ENCODE data around the gene OVCH1. TPM values are rescaled to one million over a fixed set of nuclear protein-coding genes. Genes with fewer than 3 reads are reported as not detected.
A peak's percentile ranks its signal among the peaks of the same experiment; 100 is the strongest.

OVCH1 gene
- total RNA-seq, 4 donors from 2014 or later = 0.22 to 3.0 (median 0.28) TPM

GRCh38 chr12:29505122-29505521 is 7.6 kb upstream of the OVCH1 start:
- no peak for TF ChIP-seq CTCF (IDR thresholded peaks at IDR 0.05)
- no peak for TF ChIP-seq POLR2A (IDR thresholded peaks at IDR 0.05)

GRCh38 chr12:29503283-29503682 is 5.8 kb upstream of the OVCH1 start:
- H3K27me3 ChIP-seq = no peaks in the 10 kb centered on the region
- H3K27ac ChIP-seq = no peak overlapping the region
- no peak overlapping the region for H3K4me3 ChIP-seq (replicated peaks in 1 of 3)
- H3K9me3 ChIP-seq = no peaks in the 10 kb centered on the region
- intact Hi-C loops (cut with DNase I) = no loop called here
- DNase-seq = no peak
- H3K36me3 ChIP-seq = no peaks in the 10 kb centered on the region
- no peaks in the 10 kb centered on the region for H3K4me1 ChIP-seq
- no peak for TF ChIP-seq CTCF (IDR thresholded peaks at IDR 0.05)
- no peak for TF ChIP-seq POLR2A (IDR thresholded peaks at IDR 0.05)

More at GRCh38 chr12:29505122-29505521, 7.6 kb upstream of the OVCH1 start:
- Histone ChIP-seq H3K36me3 (no peaks in the 10 kb centered on the region), H3K9me3 (no peaks in the 10 kb centered on the region), H3K4me1 (no peaks in the 10 kb centered on the region), H3K4me3 (replicated peaks in 1 of 3) (no peak overlapping the region), H3K27ac (no peak overlapping the region), H3K27me3 (no peaks in the 10 kb centered on the region)
- intact Hi-C loops (cut with DNase I) = no loop called here
- no peak for DNase-seq
- 85% methylated on average over 3 of the region's 3 CpGs for WGBS, 2 donors

- no peak for DNase-seq
- H3K4me3 ChIP-seq (replicated peaks in 1 of 3) = no peak overlapping the region
- intact Hi-C loops (cut with DNase I) = no loop called here
- no peak for TF ChIP-seq POLR2A (IDR thresholded peaks at IDR 0.05)
- no peak for TF ChIP-seq CTCF (IDR thresholded peaks at IDR 0.05)
- no peaks in the 10 kb centered on the region for H3K36me3 ChIP-seq
- no peaks in the 10 kb centered on the region for H3K9me3 ChIP-seq
- WGBS, 2 donors = 89 to 92% methylated on average over 3 of the region's 3 CpGs
- no peak overlapping the region for H3K27ac ChIP-seq
- no peaks in the 10 kb centered on the region for H3K27me3 ChIP-seq
- no peaks in the 10 kb centered on the region for H3K4me1 ChIP-seq
These were observed 1.7 kb upstream of the OVCH1 start for GRCh38 chr12:29499235-29499634.

- intact Hi-C loops (cut with DNase I) = no loop called here
- DNase-seq = no peak
- 89 to 93% methylated on average over 6 of the region's 6 CpGs for WGBS, 2 donors
- TF ChIP-seq POLR2A (IDR thresholded peaks at IDR 0.05) = no peak
- TF ChIP-seq CTCF (IDR thresholded peaks at IDR 0.05) = no peak
- no peaks in the 10 kb centered on the region for H3K36me3 ChIP-seq
- H3K4me1 ChIP-seq = no peaks in the 10 kb centered on the region
- no peaks in the 10 kb centered on the region for H3K27me3 ChIP-seq
- H3K4me3 ChIP-seq (replicated peaks in 1 of 3) = no peak overlapping the region
- H3K9me3 ChIP-seq = no peaks in the 10 kb centered on the region
- H3K27ac ChIP-seq = no peak overlapping the region
These were observed 4.6 kb downstream of the OVCH1 start for GRCh38 chr12:29492891-29493290.

GRCh38 chr12:29486972-29487371 is 10.5 kb downstream of the OVCH1 start:
- DNase-seq = peak; percentile 11 to 15
- intact Hi-C loops (cut with DNase I) = no loop called here
- H3K4me1 ChIP-seq = no peaks in the 10 kb centered on the region
- TF ChIP-seq CTCF (IDR thresholded peaks at IDR 0.05) (no peak), POLR2A (IDR thresholded peaks at IDR 0.05) (no peak)
- no peaks in the 10 kb centered on the region for H3K36me3 ChIP-seq
- no peak overlapping the region for H3K27ac ChIP-seq
- no peaks in the 10 kb centered on the region for H3K9me3 ChIP-seq
- WGBS, 2 donors = 58 to 71% methylated on average over 2 of the region's 2 CpGs
- no peak overlapping the region for H3K4me3 ChIP-seq (replicated peaks in 1 of 3)
- no peaks in the 10 kb centered on the region for H3K27me3 ChIP-seq

All from thyroid gland (tissue), 4 donors.